Endothelial cell of hepatic sinusoid (primary cell): ENCODE measurements around the gene KCNA3.
"Not testable (repeated sequence)": the region's sequence is repeated elsewhere in the genome, so short reads cannot be mapped to it uniquely, and the experiment has no call there.

Experiments used
- in situ Hi-C: cut with HindIII; loops from 2 replicates; pipeline ENCODE4 v1.10.0; 2017; ENCODE audit warnings: low sequenced_read_pairs

Gene KCNA3

DNA sequence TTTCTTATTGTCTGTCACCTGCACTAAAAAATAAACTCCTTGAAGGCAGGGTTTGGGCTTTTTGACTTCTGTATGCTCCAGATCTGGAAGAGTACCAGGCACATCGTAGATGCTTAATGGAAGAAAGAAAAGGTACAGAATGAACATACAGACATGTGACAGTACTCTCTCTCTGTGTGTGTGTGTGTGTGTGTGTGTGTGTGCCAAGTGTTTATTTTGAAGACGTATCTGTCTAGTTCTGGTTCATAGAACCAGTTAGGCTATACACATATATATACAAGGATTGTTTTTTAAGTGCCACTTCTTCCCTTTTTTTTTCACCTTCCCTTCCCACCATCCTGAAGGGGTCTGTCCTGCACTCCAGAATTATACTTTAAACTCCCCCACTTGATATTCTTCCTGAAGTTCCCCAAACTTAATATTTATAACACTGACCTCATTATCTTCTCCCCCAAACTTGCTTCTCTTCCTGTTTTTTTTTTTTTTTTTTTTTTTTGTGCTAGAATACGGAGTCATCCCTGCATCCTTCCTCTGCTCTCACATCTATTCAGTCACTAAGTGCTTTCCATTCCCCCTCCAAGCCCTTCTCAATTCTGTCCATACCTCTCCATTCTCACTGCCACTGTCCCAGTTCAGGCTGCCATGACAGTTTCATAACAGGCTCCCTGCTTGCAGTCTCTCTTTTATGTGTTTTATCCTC lies 5.4 kb upstream of the KCNA3 start:
- in situ Hi-C loops: no loop called here

DNA sequence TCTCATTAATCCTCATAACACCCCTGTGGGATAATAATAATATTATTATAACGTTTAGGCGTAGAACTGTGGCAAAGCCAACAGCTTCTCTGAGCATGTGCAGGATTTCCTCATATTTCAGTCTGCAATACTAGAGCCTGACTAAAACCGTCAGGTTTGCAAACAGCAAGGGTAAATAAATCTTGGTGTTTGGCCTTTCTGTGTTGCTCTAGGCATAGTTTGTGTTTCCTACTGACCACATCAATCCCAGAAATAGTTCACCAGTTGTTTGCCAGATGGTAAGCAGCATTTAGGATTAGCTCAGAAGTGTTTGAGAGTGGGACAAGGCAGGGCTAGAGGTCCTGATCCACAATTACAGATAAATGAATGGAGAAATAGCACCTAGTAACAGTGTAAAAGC lies 2.8 kb upstream of the KCNA3 start:
- in situ Hi-C loops: no loop called here

DNA sequence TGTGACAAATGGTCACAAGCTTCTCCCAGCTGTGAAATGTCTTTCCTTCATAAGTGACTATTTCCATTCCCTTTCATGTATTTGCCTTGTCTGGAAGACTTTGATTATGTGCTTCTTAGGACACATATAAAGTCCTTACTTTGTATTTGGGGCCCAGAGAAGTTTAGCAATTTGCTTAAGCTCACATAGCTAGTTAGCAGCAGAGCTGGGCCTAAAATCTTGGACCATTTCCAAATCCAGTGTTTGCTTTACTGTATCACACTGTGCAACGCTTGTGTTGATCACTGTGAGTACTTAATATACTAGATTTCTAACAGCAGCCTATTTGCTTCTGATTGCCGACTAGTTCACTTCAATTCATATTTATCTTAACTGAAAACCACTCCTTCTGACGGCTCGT lies 2.2 kb upstream of the KCNA3 start:
- in situ Hi-C loops: no loop called here

- in situ Hi-C loops: no loop called here
These were observed 486 bp upstream of the KCNA3 start for GRCh38 chr1:110675060-110675791.

- in situ Hi-C loops: no loop called here
These were observed 869 bp downstream of the KCNA3 start for GRCh38 chr1:110673805-110674336.

DNA sequence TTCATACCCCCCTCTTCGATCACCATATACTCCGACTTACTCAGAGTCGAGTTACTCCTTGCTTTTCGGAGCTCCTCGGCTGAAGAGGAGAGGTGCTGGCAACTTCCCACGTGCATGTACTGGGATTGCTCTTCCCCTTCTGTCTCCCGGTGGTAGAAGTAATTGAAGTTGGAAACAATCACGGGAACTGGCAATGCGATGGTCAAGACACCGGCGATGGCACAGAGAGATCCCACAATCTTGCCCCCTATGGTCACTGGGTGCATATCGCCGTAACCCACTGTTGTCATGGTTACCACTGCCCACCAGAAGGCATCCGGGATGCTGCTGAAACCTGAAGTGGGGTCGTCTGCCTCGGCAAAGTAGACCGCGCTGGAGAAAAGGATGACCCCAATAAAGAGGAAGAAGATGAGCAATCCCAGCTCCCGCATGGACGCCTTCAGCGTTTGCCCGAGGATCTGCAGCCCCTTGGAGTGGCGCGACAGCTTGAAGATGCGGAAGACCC lies 1.5 kb downstream of the KCNA3 start:
- in situ Hi-C loops: no loop called here

GRCh38 chr1:110672753-110673108 lies 2.0 kb downstream of the KCNA3 start:
- in situ Hi-C loops: no loop called here

- in situ Hi-C loops: no loop called here
These were observed 2.6 kb downstream of the KCNA3 start for GRCh38 chr1:110672001-110672752.

GRCh38 chr1:110671361-110671760 lies 3.4 kb downstream of the KCNA3 start:
- in situ Hi-C loops: no loop called here

GRCh38 chr1:110668549-110668948 lies 6.2 kb downstream of the KCNA3 start:
- in situ Hi-C loops: no loop called here

GRCh38 chr1:110667776-110668175 lies 7.0 kb downstream of the KCNA3 start:
- in situ Hi-C loops: no loop called here

DNA sequence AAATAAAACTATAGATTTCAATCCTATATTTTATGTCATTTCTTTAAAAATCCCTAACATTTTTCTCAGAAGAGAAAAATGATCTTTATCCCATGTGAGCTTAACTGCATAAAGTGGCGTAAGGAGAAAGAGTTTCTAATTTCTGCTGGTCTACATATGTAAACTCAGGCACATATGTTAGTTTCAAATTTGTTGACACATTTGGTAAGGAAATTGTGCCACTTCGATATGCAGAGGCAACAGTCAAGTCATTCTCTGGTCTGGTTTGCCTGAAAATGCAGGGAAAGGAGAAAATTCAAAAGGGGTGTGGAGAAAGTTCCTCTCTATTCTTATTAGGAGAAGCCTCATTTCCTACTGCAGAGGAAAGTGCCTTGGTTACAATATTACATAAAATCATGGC lies 11.5 kb downstream of the KCNA3 start:
- in situ Hi-C loops: no loop called here

DNA sequence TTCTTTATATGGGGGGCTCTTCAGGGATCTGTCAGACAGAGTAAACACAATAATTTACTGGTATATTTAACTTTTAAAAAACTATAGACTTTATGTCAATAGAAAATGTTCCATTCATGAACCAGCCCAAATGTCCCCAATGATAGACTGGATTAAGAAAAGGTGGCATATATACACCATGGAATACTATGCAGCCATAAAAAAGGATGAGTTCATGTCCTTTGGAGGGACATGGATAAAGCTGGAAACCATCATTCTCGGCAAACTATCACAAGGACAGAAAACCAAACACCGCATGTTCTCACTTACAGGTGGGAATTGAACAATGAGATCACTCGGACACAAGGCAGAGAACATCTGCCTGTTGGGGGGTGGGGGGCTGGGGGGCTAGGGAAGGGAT lies 15.2 kb downstream of the KCNA3 start:
- in situ Hi-C loops: not testable (repeated sequence)

- in situ Hi-C loops: no loop called here
These were observed 17.4 kb downstream of the KCNA3 start for GRCh38 chr1:110657351-110657750.

GRCh38 chr1:110650609-110651008 lies 24.1 kb downstream of the KCNA3 start:
- in situ Hi-C loops: no loop called here

DNA sequence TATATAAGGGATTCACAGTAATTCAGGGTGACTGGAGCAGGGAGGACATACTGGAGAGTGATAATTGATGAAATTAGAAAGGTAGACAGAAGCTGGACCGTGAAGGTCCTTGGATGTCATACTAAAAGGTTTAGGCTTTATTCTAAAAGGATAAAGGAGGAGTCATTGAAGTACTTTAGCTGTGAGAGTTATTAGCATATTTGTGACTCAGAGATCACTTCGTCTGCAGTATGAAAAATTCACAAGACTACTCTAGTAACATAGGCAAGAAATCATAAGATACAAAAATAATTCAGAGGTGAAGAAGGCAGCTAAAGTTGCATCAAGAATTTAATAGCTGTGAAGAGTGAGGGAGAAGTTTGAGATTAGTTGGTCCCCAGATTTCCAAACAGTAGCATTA lies 26.3 kb downstream of the KCNA3 start:
- in situ Hi-C loops: no loop called here

DNA sequence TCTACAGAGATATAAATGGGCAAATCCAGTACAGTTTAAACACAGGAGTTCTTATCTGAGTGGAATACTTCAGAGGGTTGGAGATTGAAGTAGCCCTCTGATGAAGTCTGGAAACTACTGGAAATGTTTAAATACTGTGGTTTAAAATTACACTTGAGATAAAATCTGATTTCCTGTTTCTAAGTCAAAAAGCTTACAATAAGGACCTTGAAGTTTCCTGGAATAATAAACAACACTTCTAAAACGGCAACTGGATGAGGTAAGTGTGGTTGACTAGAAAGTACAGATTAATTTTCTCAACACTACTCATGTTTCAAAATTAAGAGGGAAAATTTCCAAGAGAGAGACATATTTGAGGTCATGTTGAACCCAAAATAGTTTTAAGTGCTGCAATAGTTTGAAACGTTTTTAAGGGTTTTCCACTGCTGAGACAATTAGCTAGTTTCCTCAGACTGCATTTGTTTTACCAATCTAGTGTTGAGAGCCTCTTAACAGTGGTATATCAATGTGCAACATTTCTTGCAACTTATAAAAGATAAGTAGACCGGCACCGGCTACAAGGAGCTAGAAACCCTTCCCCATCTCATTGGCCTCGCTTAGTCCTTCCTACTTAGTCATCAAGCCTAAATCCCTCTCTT lies 27.4 kb downstream of the KCNA3 start:
- in situ Hi-C loops: no loop called here

DNA sequence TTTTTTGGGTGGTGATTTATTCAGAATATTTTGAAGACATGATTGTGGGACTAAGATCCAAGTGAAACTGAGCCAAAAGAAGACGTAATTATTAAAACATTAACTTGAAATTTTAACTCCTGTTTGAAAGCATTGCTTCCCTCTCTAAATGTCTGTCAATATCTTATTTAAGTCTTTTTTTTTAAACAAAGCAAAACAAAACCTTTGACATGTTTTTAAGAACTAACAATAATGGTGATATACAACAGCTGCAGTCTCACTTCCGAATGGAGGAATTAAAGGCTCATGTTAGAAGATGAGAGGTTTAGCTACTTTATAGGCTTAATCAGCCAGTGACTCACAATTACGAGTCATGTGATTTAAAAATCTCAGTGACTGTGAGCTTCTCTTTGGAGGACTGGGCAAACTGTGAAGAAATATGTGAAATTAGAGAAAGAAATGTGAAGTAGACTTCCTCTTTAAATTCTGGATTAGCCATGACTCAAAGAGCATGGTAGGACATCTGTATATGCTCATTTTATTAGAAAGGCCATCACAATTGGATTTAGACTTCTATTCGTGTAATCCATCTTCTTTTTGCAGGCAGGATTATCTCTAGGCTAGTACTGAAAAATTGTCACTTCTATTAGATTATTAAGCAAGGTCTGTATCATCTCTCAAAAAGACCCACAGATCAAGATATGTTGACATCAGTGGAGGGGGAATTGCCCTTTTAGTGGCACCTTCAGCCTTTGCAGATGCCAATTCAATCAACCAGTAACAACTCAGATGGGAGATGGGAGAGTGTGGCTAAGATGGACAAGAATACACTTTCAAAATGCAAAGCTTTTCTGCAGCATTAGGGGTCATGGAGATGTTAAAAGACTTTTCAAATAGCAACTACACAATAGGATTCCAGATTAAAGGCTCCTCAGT lies 28.7 kb downstream of the KCNA3 start:
- in situ Hi-C loops: no loop called here

GRCh38 chr1:110645211-110645610 lies 29.5 kb downstream of the KCNA3 start:
- in situ Hi-C loops: no loop called here

- in situ Hi-C loops: no loop called here
These were observed 30.8 kb downstream of the KCNA3 start for GRCh38 chr1:110643879-110644472.
